Measurements from ENCODE around the gene IGFLR1.
A peak's percentile ranks its signal among the peaks of the same experiment; 100 is the strongest.
"Not testable (repeated sequence)": the region's sequence is repeated elsewhere in the genome, so short reads cannot be mapped to it uniquely, and the experiment has no call there.

The IGFLR1 gene

DNA sequence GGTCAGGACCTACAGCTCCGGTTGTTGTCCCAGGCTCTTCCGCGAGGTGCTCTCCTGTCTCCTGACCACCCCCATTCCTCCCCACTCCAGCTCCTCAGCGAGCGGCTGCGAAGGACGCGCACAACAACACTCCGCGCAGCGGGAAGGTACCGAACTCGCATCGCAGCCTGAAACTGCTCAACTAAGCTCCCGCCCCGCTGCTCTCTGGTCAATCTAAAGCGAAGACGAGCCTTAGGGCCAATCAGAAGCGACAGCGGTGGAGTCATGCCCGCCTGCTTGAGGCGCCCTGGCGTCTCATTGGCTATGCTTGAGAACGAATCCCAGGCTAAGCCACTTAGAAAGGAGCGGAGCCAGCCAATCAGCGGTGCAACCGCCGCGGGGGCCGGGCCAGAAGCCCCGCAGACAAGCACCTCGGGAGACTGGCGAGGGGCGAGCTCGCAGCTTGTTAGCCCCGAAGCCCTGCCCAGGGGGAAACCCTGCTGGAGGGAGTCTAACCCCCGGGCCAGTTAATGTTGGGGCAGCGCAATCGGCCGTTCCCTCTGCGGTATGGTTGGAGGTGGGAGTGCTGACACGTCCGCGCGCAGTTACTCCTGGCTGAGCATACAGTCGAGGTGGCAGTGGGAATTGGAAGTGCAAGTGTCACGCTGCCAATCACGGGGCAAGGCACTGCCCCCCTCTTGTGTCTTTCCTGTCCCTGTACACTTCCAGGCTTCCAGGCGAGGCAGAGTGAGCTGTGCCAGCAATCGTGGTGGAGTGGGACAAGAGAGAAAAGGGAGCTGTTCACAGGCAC, 39.8 kb downstream of the IGFLR1 start:
- peaks cover 17% of the 10 kb centered on the region for H3K4me1 Mint-ChIP-seq (ENCODE audit: low read depth)
- H3K9me3 Mint-ChIP-seq: no peaks in the 10 kb centered on the region
- H3K36me3 Mint-ChIP-seq (ENCODE audit: low read depth): no peaks in the 10 kb centered on the region
- peak overlapping the region; percentile 94 for H3K27ac Mint-ChIP-seq
- H3K27me3 Mint-ChIP-seq: no peaks in the 10 kb centered on the region
- peak overlapping the region; percentile 96 for H3K4me3 Mint-ChIP-seq

- H3K9me3 Mint-ChIP-seq: no peaks in the 10 kb centered on the region
- H3K27me3 Mint-ChIP-seq: no peaks in the 10 kb centered on the region
- no peaks in the 10 kb centered on the region for H3K36me3 Mint-ChIP-seq (ENCODE audit: low read depth)
- H3K27ac Mint-ChIP-seq: peak overlapping the region; percentile 55
- H3K4me1 Mint-ChIP-seq (ENCODE audit: low read depth): peaks cover 31% of the 10 kb centered on the region
- H3K4me3 Mint-ChIP-seq: no peak overlapping the region
Observed at GRCh38 chr19:35696835-35697234, 45.4 kb downstream of the IGFLR1 start.

- Mint-ChIP-seq H3K9me3 (no peaks in the 10 kb centered on the region), H3K4me3 (no peak overlapping the region), H3K36me3 (ENCODE audit: low read depth) (no peaks in the 10 kb centered on the region), H3K4me1 (ENCODE audit: low read depth) (peaks cover 31% of the 10 kb centered on the region), H3K27ac (peak overlapping the region; percentile 0), H3K27me3 (no peaks in the 10 kb centered on the region)
Observed at GRCh38 chr19:35695895-35696422, 46.3 kb downstream of the IGFLR1 start.

- peaks cover 25% of the 10 kb centered on the region for H3K4me1 Mint-ChIP-seq (ENCODE audit: low read depth)
- H3K27me3 Mint-ChIP-seq: no peaks in the 10 kb centered on the region
- no peak overlapping the region for H3K27ac Mint-ChIP-seq
- H3K4me3 Mint-ChIP-seq: no peak overlapping the region
- H3K9me3 Mint-ChIP-seq: no peaks in the 10 kb centered on the region
- H3K36me3 Mint-ChIP-seq (ENCODE audit: low read depth): no peaks in the 10 kb centered on the region
Observed at GRCh38 chr19:35693835-35694599, 48.2 kb downstream of the IGFLR1 start.

DNA sequence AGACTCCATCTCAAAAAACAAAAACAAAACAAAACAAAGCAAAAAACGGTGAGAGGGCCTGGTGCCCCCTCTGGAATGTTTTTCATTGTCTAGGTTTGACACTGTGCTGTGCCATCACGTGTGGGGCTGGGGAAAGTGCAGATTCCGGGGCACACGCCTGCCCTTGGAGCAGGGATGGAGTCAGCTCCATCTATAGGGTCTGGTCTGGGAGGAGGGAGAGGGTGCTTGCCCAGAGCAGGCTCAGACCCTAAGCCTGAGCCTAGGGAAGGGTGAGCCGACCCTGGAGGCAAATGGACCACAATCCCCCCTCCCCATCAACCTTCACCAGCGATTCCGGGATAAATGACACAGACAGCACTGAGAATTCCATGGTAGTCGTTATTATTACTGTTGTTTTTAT, 48.8 kb downstream of the IGFLR1 start:
- Mint-ChIP-seq H3K27ac (no peak overlapping the region), H3K36me3 (ENCODE audit: low read depth) (no peaks in the 10 kb centered on the region), H3K4me1 (ENCODE audit: low read depth) (peaks cover 25% of the 10 kb centered on the region), H3K4me3 (no peak overlapping the region), H3K9me3 (no peaks in the 10 kb centered on the region), H3K27me3 (no peaks in the 10 kb centered on the region)

DNA sequence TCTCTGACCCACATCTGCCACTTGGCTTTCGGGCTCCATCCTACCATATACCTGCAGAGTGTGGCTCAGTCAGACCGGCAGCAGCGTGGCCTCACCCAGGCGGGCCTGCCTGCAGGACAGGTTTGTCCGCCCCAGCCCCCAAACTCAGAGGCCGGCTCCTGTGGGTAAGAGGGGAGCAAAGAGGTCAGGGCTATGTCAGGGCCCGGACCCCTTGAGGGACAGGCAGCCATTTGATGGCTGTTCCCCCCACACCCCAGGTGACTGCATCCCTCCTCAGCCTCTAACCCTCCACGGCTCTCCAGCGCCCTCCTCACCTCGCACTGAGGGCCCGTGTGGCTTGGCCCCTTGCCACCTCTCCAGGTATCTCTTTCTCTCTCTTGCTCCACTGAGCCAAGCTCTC, 50.2 kb downstream of the IGFLR1 start:
- Mint-ChIP-seq H3K9me3 (no peaks in the 10 kb centered on the region), H3K4me3 (no peak overlapping the region), H3K27me3 (no peaks in the 10 kb centered on the region), H3K36me3 (ENCODE audit: low read depth) (no peaks in the 10 kb centered on the region), H3K27ac (no peak overlapping the region), H3K4me1 (ENCODE audit: low read depth) (peaks cover 18% of the 10 kb centered on the region)

DNA sequence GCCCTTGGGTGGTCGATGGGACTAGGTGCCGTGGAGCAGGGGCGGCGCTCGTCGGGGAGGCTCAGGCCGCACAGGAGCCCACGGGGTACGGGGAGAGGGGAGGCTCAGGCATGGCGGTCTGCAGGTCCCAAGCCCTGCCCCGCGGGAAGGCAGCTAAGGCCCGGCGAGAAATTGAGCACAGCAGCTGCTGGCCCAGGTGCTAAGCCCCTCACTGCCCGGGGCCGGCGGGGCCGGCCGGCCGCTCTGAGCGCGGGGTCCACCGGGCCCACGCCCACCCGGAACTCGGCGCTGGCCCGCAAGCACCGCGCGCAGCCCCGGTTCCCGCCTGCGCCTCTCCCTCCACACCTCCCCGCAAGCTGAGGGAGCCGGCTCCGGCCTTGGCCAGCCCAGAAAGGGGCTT, 51.1 kb downstream of the IGFLR1 start:
- not testable (repeated sequence) for H3K4me3 Mint-ChIP-seq; H3K27me3 Mint-ChIP-seq; H3K9me3 Mint-ChIP-seq; H3K27ac Mint-ChIP-seq; H3K4me1 Mint-ChIP-seq (ENCODE audit: low read depth); H3K36me3 Mint-ChIP-seq (ENCODE audit: low read depth)

DNA sequence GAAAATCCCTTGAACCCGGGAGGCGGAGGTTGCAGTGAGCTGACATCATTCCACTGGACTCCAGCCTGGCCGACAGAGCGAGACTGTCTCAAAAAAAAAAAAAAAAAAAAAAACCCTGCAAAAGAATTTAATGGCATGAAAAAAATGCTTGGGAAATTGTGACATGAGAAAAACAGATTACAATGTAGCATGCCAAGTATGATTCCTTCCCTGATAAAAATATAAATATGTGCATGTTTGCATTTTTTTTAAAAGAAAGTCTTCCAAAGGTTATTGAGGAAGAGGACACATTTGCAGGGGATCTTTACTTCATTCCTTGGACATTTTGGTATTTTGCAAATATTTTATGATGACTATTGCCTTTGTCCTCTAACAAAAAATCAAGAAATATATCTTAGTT, 52.4 kb downstream of the IGFLR1 start:
- Mint-ChIP-seq H3K4me1 (ENCODE audit: low read depth) (peaks cover 8% of the 10 kb centered on the region), H3K9me3 (no peaks in the 10 kb centered on the region), H3K36me3 (ENCODE audit: low read depth) (no peaks in the 10 kb centered on the region), H3K27ac (no peak overlapping the region), H3K27me3 (no peaks in the 10 kb centered on the region), H3K4me3 (no peak overlapping the region)
